Peyer's patch (tissue), 4 donors: Measurements from ENCODE around the gene ANKHD1. TPM values are rescaled to one million over a fixed set of nuclear protein-coding genes. Genes with fewer than 3 reads are reported as not detected.

Experiments used
- DNase-seq, 3 donors: peaks; one replicate each; pipeline ENCODE4 v3.0.0-alpha.2; 2017 to 2019
- H3K27ac ChIP-seq, 4 donors: fragments of 200-600 bp; sonication (generic); one replicate each; pipeline ENCODE4 v1.5.1; 2016 to 2019
- H3K27me3 ChIP-seq, 2 donors: fragments of 200-600 bp; sonication (generic); one replicate each; pipeline ENCODE4 v1.5.1; 2019
- H3K36me3 ChIP-seq, 3 donors: fragments of 200-600 bp; sonication (generic); one replicate each; pipeline ENCODE4 v1.5.1; 2016 to 2019
- H3K4me1 ChIP-seq, 4 donors: fragments of 200-600 bp; sonication (generic); one replicate each; pipeline ENCODE4 v1.5.1; 2016 to 2019
- H3K4me3 ChIP-seq, 4 donors: fragments of 200-600 bp; sonication (generic); 1 replicate in 3 of 4; 2 replicates in 1 of 4; pipeline ENCODE4 v1.5.1; 2016 to 2019; ENCODE audit warnings: mild to moderate bottlenecking in 1 of 4
- H3K9me3 ChIP-seq, 4 donors: fragments of 200-600 bp; sonication (generic); one replicate each; pipeline ENCODE4 v1.5.1; 2016 to 2019; ENCODE audit warnings: mild to moderate bottlenecking in 1 of 4
- POLR2A ChIP-seq, 2 donors: fragments of 450-650 bp; IDR thresholded peaks; one replicate each; pipeline ENCODE4 v1.5.1; 2017; ENCODE audit warnings: antibody characterized with exemption in 2 of 2, mild to moderate bottlenecking in 2 of 2, moderate library complexity in 2 of 2
- total RNA-seq, 4 donors: library from RNA; depleted of rRNA; stranded (reverse); fragments of >200 nt; gene quantifications; one replicate each; pipeline ENCODE4 v1.1.0, GENCODE V29; 2016
- TF ChIP-seq, protein P1 (sequence below), 6 experiments: fragments of 450-650 bp in 4 of 6; fragments of 200-600 bp in 2 of 6; sonication (generic) in 1 of 6; IDR thresholded peaks; one replicate each; pipeline ENCODE4 v1.5.1; 2017 to 2019; ENCODE audit warnings: antibody characterized with exemption in 6 of 6, mild to moderate bottlenecking in 3 of 6, moderate library complexity in 1 of 6

ANKHD1 gene
- total RNA-seq, 4 donors from 2014 or later, result 141 to 236 (median 211) TPM

DNA sequence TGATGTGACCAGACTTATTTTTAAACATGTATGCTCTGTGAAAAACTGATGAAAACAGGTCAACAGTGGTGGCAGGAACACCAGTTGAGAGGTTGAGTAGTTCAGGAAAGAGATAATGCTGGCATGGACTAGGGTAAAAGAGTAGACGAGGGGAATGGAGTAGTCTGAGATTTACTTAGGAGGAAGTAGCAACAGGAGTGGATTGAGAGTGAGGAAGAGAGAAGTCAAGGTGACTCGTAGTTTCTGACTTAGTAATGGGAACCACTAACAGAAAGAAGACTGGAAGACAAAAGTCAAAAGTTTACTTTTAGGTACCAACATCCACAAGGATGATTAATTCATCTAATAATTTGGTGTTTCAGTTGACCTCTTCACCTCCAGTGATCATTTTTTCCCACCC lies 152.0 kb downstream of the ANKHD1 start:
- H3K36me3 ChIP-seq, result peaks cover 0 to 36% (median 0%) of the 10 kb centered on the region in 3 donors
- TF ChIP-seq, protein P1, sequence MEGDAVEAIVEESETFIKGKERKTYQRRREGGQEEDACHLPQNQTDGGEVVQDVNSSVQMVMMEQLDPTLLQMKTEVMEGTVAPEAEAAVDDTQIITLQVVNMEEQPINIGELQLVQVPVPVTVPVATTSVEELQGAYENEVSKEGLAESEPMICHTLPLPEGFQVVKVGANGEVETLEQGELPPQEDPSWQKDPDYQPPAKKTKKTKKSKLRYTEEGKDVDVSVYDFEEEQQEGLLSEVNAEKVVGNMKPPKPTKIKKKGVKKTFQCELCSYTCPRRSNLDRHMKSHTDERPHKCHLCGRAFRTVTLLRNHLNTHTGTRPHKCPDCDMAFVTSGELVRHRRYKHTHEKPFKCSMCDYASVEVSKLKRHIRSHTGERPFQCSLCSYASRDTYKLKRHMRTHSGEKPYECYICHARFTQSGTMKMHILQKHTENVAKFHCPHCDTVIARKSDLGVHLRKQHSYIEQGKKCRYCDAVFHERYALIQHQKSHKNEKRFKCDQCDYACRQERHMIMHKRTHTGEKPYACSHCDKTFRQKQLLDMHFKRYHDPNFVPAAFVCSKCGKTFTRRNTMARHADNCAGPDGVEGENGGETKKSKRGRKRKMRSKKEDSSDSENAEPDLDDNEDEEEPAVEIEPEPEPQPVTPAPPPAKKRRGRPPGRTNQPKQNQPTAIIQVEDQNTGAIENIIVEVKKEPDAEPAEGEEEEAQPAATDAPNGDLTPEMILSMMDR (IDR thresholded peaks at IDR 0.05), result no peak
- no peak for TF ChIP-seq POLR2A (IDR thresholded peaks at IDR 0.05)

DNA sequence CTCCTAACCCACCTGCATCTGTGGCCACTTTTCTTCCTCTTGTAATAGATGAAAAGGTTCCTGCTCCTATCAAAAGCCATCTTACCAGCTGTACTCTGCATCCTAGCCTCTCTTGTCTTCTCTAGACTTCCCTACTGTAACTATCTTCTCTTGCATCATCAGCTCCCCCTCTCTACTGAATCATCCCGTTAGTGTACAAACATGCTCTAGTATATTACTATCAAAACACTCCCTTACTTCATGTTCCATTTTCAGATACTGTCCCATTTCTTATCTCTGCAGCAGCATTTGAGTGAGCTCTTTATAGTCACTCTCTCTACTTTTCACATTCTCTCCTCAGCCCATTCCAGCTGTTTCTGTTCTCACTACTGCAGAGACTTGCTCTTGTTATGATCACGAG lies 152.8 kb downstream of the ANKHD1 start:
- no peaks in the 10 kb centered on the region for H3K9me3 ChIP-seq

More for the DNA sequence above, 152.0 kb downstream of the ANKHD1 start:
- DNase-seq, result no peak
- Histone ChIP-seq H3K27me3 (no peaks in the 10 kb centered on the region), H3K4me3 (no peak overlapping the region), H3K4me1 (peaks cover 0 to 32% (median 11%) of the 10 kb centered on the region in 4 donors), H3K27ac (peak overlapping the region in 1 of 4 donors; percentile 11), H3K9me3 (no peaks in the 10 kb centered on the region)

DNA sequence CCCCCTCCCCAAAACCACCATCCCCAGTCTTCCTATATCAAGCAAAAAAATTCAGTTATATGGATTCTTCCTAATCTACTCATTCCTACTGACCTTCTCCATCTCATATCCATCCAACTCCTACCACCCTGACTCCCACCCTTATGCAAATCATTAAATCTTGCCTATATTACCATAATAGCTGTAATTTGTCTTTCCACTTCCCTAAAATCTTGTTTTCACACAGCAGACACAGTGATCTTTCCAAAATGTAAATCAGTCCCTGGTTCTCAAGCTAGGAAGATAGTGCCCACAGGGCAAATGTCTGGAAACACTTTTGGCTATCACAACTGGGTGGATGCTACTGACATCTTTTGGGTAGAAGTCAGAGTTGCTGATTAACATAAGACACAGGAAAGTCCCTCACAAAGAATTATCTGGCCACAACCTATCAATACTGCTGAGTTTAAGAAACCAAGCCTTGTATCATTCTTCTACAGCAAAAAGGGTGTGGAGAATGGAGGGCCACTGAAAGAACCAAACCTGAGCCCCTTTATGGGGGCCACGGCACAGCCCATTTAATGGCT lies 154.2 kb downstream of the ANKHD1 start:
- no peak for DNase-seq
- TF ChIP-seq POLR2A (IDR thresholded peaks at IDR 0.05), result no peak
- TF ChIP-seq, protein P1 (IDR thresholded peaks at IDR 0.05), result no peak
- Histone ChIP-seq H3K27ac (no peak overlapping the region), H3K4me1 (peaks cover 0 to 16% (median 6%) of the 10 kb centered on the region in 4 donors), H3K9me3 (no peaks in the 10 kb centered on the region), H3K27me3 (no peaks in the 10 kb centered on the region), H3K36me3 (peaks cover 0 to 29% (median 0%) of the 10 kb centered on the region in 3 donors), H3K4me3 (peak overlapping the region in 2 of 4 donors; percentile 84 to 96)

More for the DNA sequence above, 152.8 kb downstream of the ANKHD1 start:
- Histone ChIP-seq H3K4me3 (no peak overlapping the region), H3K27ac (no peak overlapping the region), H3K27me3 (no peaks in the 10 kb centered on the region), H3K4me1 (peaks cover 0 to 24% (median 7%) of the 10 kb centered on the region in 4 donors), H3K36me3 (peaks cover 0 to 36% (median 0%) of the 10 kb centered on the region in 3 donors)
- TF ChIP-seq, protein P1 (IDR thresholded peaks at IDR 0.05), result no peak
- no peak for TF ChIP-seq POLR2A (IDR thresholded peaks at IDR 0.05)
- peak in 1 of 3 donors; percentile 8 for DNase-seq

DNA sequence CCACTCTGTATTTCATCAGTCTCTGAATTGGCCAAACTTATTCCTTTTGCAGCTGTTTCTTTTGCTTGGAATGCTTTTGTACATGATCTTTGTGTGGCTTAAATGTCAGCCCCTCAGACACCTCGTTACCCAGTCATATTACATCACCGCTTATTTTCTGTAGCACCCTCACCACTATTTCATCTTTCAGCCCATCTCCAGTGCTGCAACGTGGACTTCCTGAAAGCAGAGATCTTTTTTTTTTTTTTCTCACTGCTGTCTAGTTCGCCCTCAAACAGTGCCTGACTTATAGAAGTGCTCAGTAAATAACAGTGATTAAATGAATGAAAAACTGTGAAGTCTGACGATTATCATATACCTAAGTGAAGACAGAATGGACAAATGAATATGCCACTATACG lies 154.8 kb downstream of the ANKHD1 start:
- Histone ChIP-seq H3K4me3 (peak overlapping the region; percentile 66 to 96 (median 80)), H3K36me3 (peaks cover 0 to 29% (median 0%) of the 10 kb centered on the region in 3 donors), H3K9me3 (no peaks in the 10 kb centered on the region), H3K27me3 (no peaks in the 10 kb centered on the region), H3K4me1 (peaks cover 0 to 16% (median 6%) of the 10 kb centered on the region in 4 donors), H3K27ac (peak overlapping the region in 3 of 4 donors; percentile 84 to 92 (median 88))
- no peak for DNase-seq
- no peak for TF ChIP-seq POLR2A (IDR thresholded peaks at IDR 0.05)
- TF ChIP-seq, protein P1 (IDR thresholded peaks at IDR 0.05), result no peak

DNA sequence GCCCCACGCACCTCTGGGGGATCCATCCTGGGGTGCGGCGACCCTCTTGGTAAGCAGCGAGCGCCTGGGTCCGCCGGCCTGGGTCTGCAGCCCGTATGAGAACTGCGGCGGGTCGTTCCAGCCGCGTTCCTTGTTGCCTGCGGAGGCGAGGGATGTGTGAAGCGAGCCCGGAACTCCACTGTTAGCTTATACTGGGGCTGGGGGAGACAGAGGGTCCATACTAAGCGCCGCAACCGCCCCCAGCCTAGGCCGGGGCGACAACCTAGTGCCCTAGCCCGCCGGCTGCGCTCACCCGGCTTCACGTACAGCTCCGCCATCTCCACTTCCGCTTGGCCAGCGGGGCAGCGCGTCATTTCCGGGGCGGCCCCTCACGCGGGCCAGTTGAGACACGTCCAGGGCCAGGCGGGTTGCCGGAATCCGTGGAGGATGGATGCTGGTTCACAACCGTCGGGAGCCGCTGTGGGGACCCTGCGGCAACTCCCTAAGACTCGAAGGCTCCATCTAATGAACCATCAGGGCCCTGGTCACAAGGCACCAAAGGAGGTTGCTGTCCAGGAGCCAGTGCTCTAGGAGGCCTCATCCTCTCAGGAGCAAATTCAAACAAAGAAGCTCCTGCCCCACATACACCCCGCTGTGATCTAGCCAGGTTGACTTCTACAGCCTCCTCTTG lies 155.6 kb downstream of the ANKHD1 start, which contains the start of gene SRA1:
TSS of gene SRA1 (minus strand) at position 338 of the 670 bp plus-strand sequence. CDS start at position 317, 21 bp downstream.
- Histone ChIP-seq H3K4me1 (peaks cover 0 to 16% (median 6%) of the 10 kb centered on the region in 4 donors), H3K36me3 (peaks cover 0 to 24% (median 0%) of the 10 kb centered on the region in 3 donors), H3K9me3 (no peaks in the 10 kb centered on the region), H3K4me3 (peak within 1 kb of the TSS; percentile 66 to 96 (median 80)), H3K27me3 (no peaks in the 10 kb centered on the region), H3K27ac (peak within 1 kb of the TSS; percentile 84 to 92 (median 90))
- peak; percentile 92 to 97 (median 95) for DNase-seq
- peak; percentile 87 to 95 for TF ChIP-seq POLR2A (IDR thresholded peaks at IDR 0.05)
- TF ChIP-seq, protein P1 (IDR thresholded peaks at IDR 0.05), result no peak
